ENCODE data around the gene EID1. TPM values are rescaled to one million over a fixed set of nuclear protein-coding genes. Genes with fewer than 3 reads are reported as not detected.

Gene EID1
- total RNA-seq, 1 experiment from 2014 or later = 128 TPM

DNA sequence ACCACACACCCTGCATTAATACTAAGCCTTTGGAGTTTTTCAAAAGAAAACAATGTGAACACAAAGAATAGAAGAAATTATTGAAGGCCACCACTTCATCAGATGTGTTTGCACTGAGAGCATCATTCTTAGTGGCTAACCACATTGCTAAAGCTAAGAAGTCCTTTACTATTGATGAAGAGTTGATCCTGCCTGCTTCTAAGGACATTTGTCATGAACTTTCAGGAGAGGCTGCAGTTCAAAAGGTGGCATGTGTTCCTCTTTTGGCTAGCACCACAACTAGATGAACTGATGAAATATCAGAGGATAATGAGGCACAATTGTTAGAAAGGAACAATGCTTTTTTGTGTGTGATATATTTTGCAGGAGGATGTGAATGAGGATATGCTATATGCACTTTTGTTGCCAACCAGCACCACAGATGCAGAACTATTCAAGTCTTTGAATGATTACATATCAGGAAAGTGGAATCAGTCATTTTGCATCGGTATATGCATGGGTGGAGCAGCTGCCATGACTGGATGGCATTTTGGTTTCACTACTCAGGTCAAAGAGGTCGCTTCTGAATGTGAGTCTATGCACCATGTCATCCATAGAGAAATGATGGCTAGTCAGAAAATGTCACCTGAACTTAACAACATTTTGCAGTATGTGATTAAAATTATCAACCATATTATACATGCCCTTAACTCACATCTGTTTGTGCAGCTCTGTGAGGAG is 2.5 kb upstream of the EID1 start:
- H3K27me3 ChIP-seq (replicated peaks; ENCODE audit: insufficient read depth, low read depth, low read length, poor library complexity) = no peaks in the 10 kb centered on the region
- intact Hi-C loops (cut with micrococcal nuclease; ENCODE audit: unreplicated experiment) = no loop called here
- POLR2A ChIA-PET (ENCODE audit: low non-redundant PET) = interaction anchor here (0.5 kb wide), 1 partner anchor 183 kb away, joined by 4 read pairs; no protein-coding TSS in a partner anchor
- no peak for DNase-seq (ENCODE audit: low spot score)
- TF ChIP-seq EZH2 (IDR thresholded peaks at IDR 0.05; ENCODE audit: borderline replicate concordance, low read depth, low read length, poor library complexity, severe bottlenecking) = no peak
- TF ChIP-seq, protein P1, sequence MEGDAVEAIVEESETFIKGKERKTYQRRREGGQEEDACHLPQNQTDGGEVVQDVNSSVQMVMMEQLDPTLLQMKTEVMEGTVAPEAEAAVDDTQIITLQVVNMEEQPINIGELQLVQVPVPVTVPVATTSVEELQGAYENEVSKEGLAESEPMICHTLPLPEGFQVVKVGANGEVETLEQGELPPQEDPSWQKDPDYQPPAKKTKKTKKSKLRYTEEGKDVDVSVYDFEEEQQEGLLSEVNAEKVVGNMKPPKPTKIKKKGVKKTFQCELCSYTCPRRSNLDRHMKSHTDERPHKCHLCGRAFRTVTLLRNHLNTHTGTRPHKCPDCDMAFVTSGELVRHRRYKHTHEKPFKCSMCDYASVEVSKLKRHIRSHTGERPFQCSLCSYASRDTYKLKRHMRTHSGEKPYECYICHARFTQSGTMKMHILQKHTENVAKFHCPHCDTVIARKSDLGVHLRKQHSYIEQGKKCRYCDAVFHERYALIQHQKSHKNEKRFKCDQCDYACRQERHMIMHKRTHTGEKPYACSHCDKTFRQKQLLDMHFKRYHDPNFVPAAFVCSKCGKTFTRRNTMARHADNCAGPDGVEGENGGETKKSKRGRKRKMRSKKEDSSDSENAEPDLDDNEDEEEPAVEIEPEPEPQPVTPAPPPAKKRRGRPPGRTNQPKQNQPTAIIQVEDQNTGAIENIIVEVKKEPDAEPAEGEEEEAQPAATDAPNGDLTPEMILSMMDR (conservative IDR thresholded peaks at IDR 0.05; ENCODE audit: low read depth, low read length) = no peak
- BruUV-seq (replicated peaks) = no TSS peak
- H3K27ac ChIP-seq (ENCODE audit: low read depth, low read length, poor library complexity, severe bottlenecking) = no peak overlapping the region
- peaks cover 5% of the 10 kb centered on the region for H3K36me3 ChIP-seq (ENCODE audit: insufficient read depth, low read length, poor library complexity, severe bottlenecking)
- H3K9me3 ChIP-seq (ENCODE audit: low read depth, low read length, poor library complexity, severe bottlenecking) = no peaks in the 10 kb centered on the region
- H3K4me3 ChIP-seq (ENCODE audit: low read depth, low read length, poor library complexity, severe bottlenecking) = no peak overlapping the region
- peaks cover 9% of the 10 kb centered on the region for H3K4me1 ChIP-seq (ENCODE audit: insufficient read depth, low read length, poor library complexity, severe bottlenecking)
- CTCF ChIA-PET = no interaction called here

DNA sequence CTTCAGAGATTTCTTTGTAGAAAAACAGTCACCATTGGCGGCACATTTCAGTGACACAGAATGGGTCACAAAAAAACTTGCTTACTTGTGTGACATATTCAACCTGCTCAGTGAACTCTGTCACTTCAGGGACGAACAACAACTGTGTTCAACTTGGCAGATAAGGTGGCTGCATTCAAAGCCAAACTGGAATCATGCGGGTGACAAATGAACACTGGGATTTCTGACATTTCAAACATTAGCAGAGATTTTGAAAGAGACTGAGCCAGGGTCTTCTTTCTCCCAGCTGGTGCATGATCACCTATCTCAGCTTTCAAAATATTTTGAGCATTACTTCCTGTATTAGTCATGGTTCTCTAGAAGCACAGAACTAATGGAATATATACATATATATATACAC is 1.9 kb upstream of the EID1 start:
- intact Hi-C loops (cut with micrococcal nuclease; ENCODE audit: unreplicated experiment) = no loop called here
- POLR2A ChIA-PET (ENCODE audit: low non-redundant PET) = interaction anchor here (0.5 kb wide), 1 partner anchor 183 kb away, joined by 4 read pairs; no protein-coding TSS in a partner anchor

DNA sequence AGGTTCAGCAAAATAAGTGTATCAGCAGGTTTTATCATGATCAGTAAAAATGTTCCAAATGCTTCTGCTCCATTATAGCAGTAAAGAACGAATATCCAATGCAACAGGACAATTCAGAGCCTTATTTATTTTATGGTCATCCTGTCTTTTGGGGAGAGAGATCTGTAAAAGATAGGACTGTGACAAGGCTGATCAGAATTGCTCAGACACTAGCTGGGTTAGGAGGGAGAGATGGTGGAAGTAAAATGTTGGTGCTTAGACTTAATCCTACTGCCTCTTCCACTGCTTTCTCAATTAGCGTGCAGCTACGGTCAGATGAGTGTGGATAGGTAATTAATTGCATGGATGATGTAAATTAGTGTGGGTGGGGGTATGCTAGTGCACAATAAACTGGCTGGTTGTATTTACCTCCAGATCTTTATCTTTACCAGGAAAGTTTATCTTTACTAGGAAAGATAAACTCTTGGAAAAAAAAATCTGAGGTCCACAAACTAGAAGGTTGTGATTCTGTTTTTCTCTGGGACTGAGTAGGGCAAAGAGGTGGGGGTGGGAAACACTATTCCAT is 2.2 kb downstream of the EID1 start:
- intact Hi-C loops (cut with micrococcal nuclease; ENCODE audit: unreplicated experiment) = no loop called here
- H3K4me3 ChIP-seq (ENCODE audit: low read depth, low read length, poor library complexity, severe bottlenecking) = peak overlapping the region; percentile 69
- CTCF ChIA-PET = interaction anchor here (0.6 kb wide), 1 partner anchor 95 kb away, joined by 3 read pairs; no protein-coding TSS in a partner anchor
- POLR2A ChIA-PET (ENCODE audit: low non-redundant PET) = no interaction called here
- H3K36me3 ChIP-seq (ENCODE audit: insufficient read depth, low read length, poor library complexity, severe bottlenecking) = peaks cover 5% of the 10 kb centered on the region
- H3K27ac ChIP-seq (ENCODE audit: low read depth, low read length, poor library complexity, severe bottlenecking) = no peak overlapping the region
- BruUV-seq (replicated peaks) = no TSS peak
- no peak for DNase-seq (ENCODE audit: low spot score)
- no peaks in the 10 kb centered on the region for H3K9me3 ChIP-seq (ENCODE audit: low read depth, low read length, poor library complexity, severe bottlenecking)
- H3K27me3 ChIP-seq (replicated peaks; ENCODE audit: insufficient read depth, low read depth, low read length, poor library complexity) = no peaks in the 10 kb centered on the region
- TF ChIP-seq, protein P1 (conservative IDR thresholded peaks at IDR 0.05; ENCODE audit: low read depth, low read length) = no peak
- no peak for TF ChIP-seq EZH2 (IDR thresholded peaks at IDR 0.05; ENCODE audit: borderline replicate concordance, low read depth, low read length, poor library complexity, severe bottlenecking)
- peaks cover 9% of the 10 kb centered on the region for H3K4me1 ChIP-seq (ENCODE audit: insufficient read depth, low read length, poor library complexity, severe bottlenecking)

More for the DNA sequence above, 1.9 kb upstream of the EID1 start:
- peaks cover 5% of the 10 kb centered on the region for H3K36me3 ChIP-seq (ENCODE audit: insufficient read depth, low read length, poor library complexity, severe bottlenecking)
- no peaks in the 10 kb centered on the region for H3K27me3 ChIP-seq (replicated peaks; ENCODE audit: insufficient read depth, low read depth, low read length, poor library complexity)
- DNase-seq (ENCODE audit: low spot score) = no peak
- CTCF ChIA-PET = no interaction called here
- H3K4me1 ChIP-seq (ENCODE audit: insufficient read depth, low read length, poor library complexity, severe bottlenecking) = peaks cover 9% of the 10 kb centered on the region
- H3K27ac ChIP-seq (ENCODE audit: low read depth, low read length, poor library complexity, severe bottlenecking) = no peak overlapping the region
- BruUV-seq (replicated peaks) = no TSS peak
- TF ChIP-seq EZH2 (IDR thresholded peaks at IDR 0.05; ENCODE audit: borderline replicate concordance, low read depth, low read length, poor library complexity, severe bottlenecking) = no peak
- TF ChIP-seq, protein P1 (conservative IDR thresholded peaks at IDR 0.05; ENCODE audit: low read depth, low read length) = no peak
- no peaks in the 10 kb centered on the region for H3K9me3 ChIP-seq (ENCODE audit: low read depth, low read length, poor library complexity, severe bottlenecking)
- no peak overlapping the region for H3K4me3 ChIP-seq (ENCODE audit: low read depth, low read length, poor library complexity, severe bottlenecking)

Data from A673 (cell line).